SK-N-SH (cell line): ENCODE results near the gene RAB8A. TPM values are rescaled to one million over a fixed set of nuclear protein-coding genes. Genes with fewer than 3 reads are reported as not detected.

Experiments
- CTCF ChIA-PET: fragments of 300-600, 350-600 bp; formaldehyde crosslinking; extraction: SDS; loops from one replicate; lab custom pipeline; 2021; lab: Yijun Ruan, JAX
- POLR2A ChIA-PET: fragments of 350-600 bp; sonication (Branson Sonifier 250); formaldehyde crosslinking; extraction: SDS; loops from one replicate; lab custom pipeline; 2020; ENCODE audit warnings: antibody characterized with exemption, inconsistent platforms; lab: Yijun Ruan, JAX
- DNase-seq: peaks from one replicate; pipeline ENCODE4 v3.0.0; 2012
- H2AFZ ChIP-seq: fragments of 200-600 bp; sonication (generic); 2 replicates; pipeline ENCODE4 v1.8.1; 2016; ENCODE audit warnings: antibody characterized with exemption, mild to moderate bottlenecking, low read depth
- H3F3A ChIP-seq: fragments of 200-600 bp; sonication (generic); replicated peaks from 2 replicates; pipeline ENCODE3; 2016; ENCODE audit warnings: antibody characterized with exemption, mild to moderate bottlenecking; ENCODE audit not compliant: insufficient read depth
- H3K27ac ChIP-seq, 2 experiments: fragments of 200-500 bp in 1 of 2; fragments of 200-600 bp in 1 of 2; sonication (Bioruptor generic) in 1 of 2; sonication (generic), shearing (Covaris generic) in 1 of 2; 2 replicates each; pipeline versions ENCODE4 v1.5.1 to v1.6.1; 2014 to 2016; ENCODE audit warnings: low read depth in 2 of 2, inconsistent platforms in 1 of 2, low read length in 1 of 2, mild to moderate bottlenecking in 1 of 2, mixed read lengths in 1 of 2
- H3K27me3 ChIP-seq: fragments of 200-600 bp; sonication (generic), shearing (Covaris generic); 2 replicates; pipeline ENCODE4 v1.6.1; 2016; ENCODE audit warnings: mixed run types; ENCODE audit not compliant: insufficient read depth
- H3K36me3 ChIP-seq, 2 experiments: fragments of 200-500 bp in 1 of 2; fragments of 200-600 bp in 1 of 2; sonication (Bioruptor generic) in 1 of 2; sonication (generic) in 1 of 2; replicated peaks in 1 of 2; 2 replicates each; pipeline versions ENCODE3 to v1.5.1; 2014 to 2016; ENCODE audit warnings: low read length in 1 of 2, mild to moderate bottlenecking in 1 of 2; ENCODE audit not compliant: insufficient read depth in 2 of 2, control insufficient read depth in 1 of 2
- H3K4me1 ChIP-seq, 2 experiments: fragments of 200-500 bp in 1 of 2; fragments of 200-600 bp in 1 of 2; sonication (Bioruptor generic) in 1 of 2; sonication (generic), shearing (Covaris generic) in 1 of 2; 2 replicates each; pipeline versions ENCODE4 v1.5.1 to v1.6.1; 2014 to 2016; ENCODE audit warnings: low read depth in 1 of 2, low read length in 1 of 2, mixed run types in 1 of 2; ENCODE audit not compliant: insufficient read depth in 2 of 2, control insufficient read depth in 1 of 2
- H3K4me2 ChIP-seq: fragments of 200-600 bp; sonication (generic), shearing (Covaris generic); 2 replicates; pipeline ENCODE4 v1.6.1; 2017; ENCODE audit warnings: mixed run types
- H3K4me3 ChIP-seq, 2 experiments: fragments of 200-500 bp in 1 of 2; fragments of 200-600 bp in 1 of 2; sonication (Bioruptor generic) in 1 of 2; sonication (generic), shearing (Covaris generic) in 1 of 2; 2 replicates each; pipeline versions ENCODE4 v1.5.1 to v1.8.1; 2014 to 2016; ENCODE audit warnings: low read depth in 2 of 2, inconsistent platforms in 1 of 2, low read length in 1 of 2, mild to moderate bottlenecking in 1 of 2, mixed read lengths in 1 of 2, moderate library complexity in 1 of 2
- H3K79me2 ChIP-seq: fragments of 200-600 bp; sonication (generic); 2 replicates; pipeline ENCODE4 v1.8.1; 2017; ENCODE audit warnings: mild to moderate bottlenecking; ENCODE audit not compliant: insufficient read depth
- H3K9ac ChIP-seq: fragments of 200-600 bp; sonication (generic); 2 replicates; pipeline ENCODE4 v1.6.1; 2017; ENCODE audit warnings: mixed run types
- H3K9me2 ChIP-seq: fragments of 200-600 bp; sonication (generic); 2 replicates; pipeline ENCODE4 v1.6.1; 2017; ENCODE audit warnings: mixed run types
- H3K9me3 ChIP-seq: fragments of 200-600 bp; sonication (generic); 2 replicates; pipeline ENCODE4 v1.6.1; 2017; ENCODE audit warnings: mixed run types, mild to moderate bottlenecking, moderate library complexity
- H4K20me1 ChIP-seq: fragments of 200-600 bp; sonication (generic); 2 replicates; pipeline ENCODE4 v1.6.1; 2017; ENCODE audit warnings: mild to moderate bottlenecking, mixed run types; ENCODE audit not compliant: insufficient read depth
- CHD2 ChIP-seq: fragments of 150-350 bp; IDR thresholded peaks from 2 replicates; pipeline ENCODE4 v1.6.1; 2018; ENCODE audit warnings: low read length; ENCODE audit not compliant: partially characterized antibody
- EP300 ChIP-seq, 2 experiments: IDR thresholded peaks; 2 replicates each; pipeline versions ENCODE4 v1.4.0 to v1.6.1; 2012; ENCODE audit warnings: borderline replicate concordance in 1 of 2, low read depth in 1 of 2, low read length in 1 of 2
- EZH2phosphoT487 ChIP-seq: fragments of 200-600 bp; sonication (generic); IDR thresholded peaks from 2 replicates; pipeline ENCODE4 v1.6.1; 2017; ENCODE audit warnings: low read depth, mixed run types, mild to moderate bottlenecking, antibody characterized with exemption, moderate library complexity, borderline replicate concordance
- FOSL2 ChIP-seq: IDR thresholded peaks from 2 replicates; pipeline ENCODE4 v1.4.0; 2012; ENCODE audit warnings: low read depth, mild to moderate bottlenecking, moderate library complexity, borderline replicate concordance
- FOXJ3 ChIP-seq: sonication (generic); formaldehyde crosslinking; IDR thresholded peaks from 2 replicates; pipeline ENCODE4 v1.5.1; 2020; ENCODE audit warnings: mild to moderate bottlenecking, missing genetic modification reagents
- FOXM1 ChIP-seq: IDR thresholded peaks from 2 replicates; pipeline ENCODE4 v1.4.0; 2012; ENCODE audit warnings: low read depth, mild to moderate bottlenecking
- GATA2 ChIP-seq: sonication (generic); formaldehyde crosslinking; IDR thresholded peaks from 2 replicates; pipeline ENCODE4 v1.5.0; 2020; ENCODE audit warnings: mild to moderate bottlenecking, missing genetic modification reagents
- JUND ChIP-seq: IDR thresholded peaks from 2 replicates; pipeline ENCODE4 v1.4.0; 2012
- MXI1 ChIP-seq: IDR thresholded peaks from 2 replicates; pipeline ENCODE4 v1.6.1; 2012; ENCODE audit warnings: mild to moderate bottlenecking, low read depth, low read length, improper control_type of control experiment
- NFIC ChIP-seq: IDR thresholded peaks from 2 replicates; pipeline ENCODE4 v1.4.0; 2012; ENCODE audit warnings: borderline replicate concordance
- POLR2AphosphoS5 ChIP-seq: IDR thresholded peaks from 2 replicates; pipeline ENCODE4 v1.6.1; 2012; ENCODE audit warnings: low read depth, low read length
- RFX5 ChIP-seq: IDR thresholded peaks from 2 replicates; pipeline ENCODE4 v1.6.1; 2012; ENCODE audit warnings: mild to moderate bottlenecking, improper control_type of control experiment, low read length
- SIN3A ChIP-seq: IDR thresholded peaks from 2 replicates; pipeline ENCODE4 v1.6.1; 2012; ENCODE audit warnings: low read depth, mild to moderate bottlenecking, low read length, moderate library complexity, borderline replicate concordance
- TCF12 ChIP-seq: IDR thresholded peaks from 2 replicates; pipeline ENCODE4 v1.4.0; 2012
- YY1 ChIP-seq: IDR thresholded peaks from 2 replicates; pipeline ENCODE4 v1.4.0; 2012; ENCODE audit warnings: low read depth, mild to moderate bottlenecking
- WGBS: methylation state at CpG from one replicate; pipeline ENCODE4 v1.1.6; 2017; ENCODE audit warnings: low lambda C conversion rate; 5-methylcytosine and 5-hydroxymethylcytosine counted together
- polyA plus RNA-seq, 3 experiments: library from polyadenylated mRNA; depleted of rRNA; stranded (reverse); fragments of >200 nt; gene quantifications; 2 replicates each; pipeline ENCODE4 v1.2.3, GENCODE V29; 2012
- TF ChIP-seq, protein P1 (sequence below): IDR thresholded peaks from 2 replicates; pipeline ENCODE4 v1.4.0; 2012; ENCODE audit warnings: low read depth
- TF ChIP-seq, protein P2 (sequence below): IDR thresholded peaks from 2 replicates; pipeline ENCODE4; 2012
- TF ChIP-seq, protein P3 (sequence below): IDR thresholded peaks from 2 replicates; pipeline ENCODE4 v1.4.0; 2012; ENCODE audit warnings: low read depth, borderline replicate concordance

Gene RAB8A
- polyA plus RNA-seq, 1 of the 3 experiments (the other 2 are of a cell fraction): 55.2 TPM

DNA sequence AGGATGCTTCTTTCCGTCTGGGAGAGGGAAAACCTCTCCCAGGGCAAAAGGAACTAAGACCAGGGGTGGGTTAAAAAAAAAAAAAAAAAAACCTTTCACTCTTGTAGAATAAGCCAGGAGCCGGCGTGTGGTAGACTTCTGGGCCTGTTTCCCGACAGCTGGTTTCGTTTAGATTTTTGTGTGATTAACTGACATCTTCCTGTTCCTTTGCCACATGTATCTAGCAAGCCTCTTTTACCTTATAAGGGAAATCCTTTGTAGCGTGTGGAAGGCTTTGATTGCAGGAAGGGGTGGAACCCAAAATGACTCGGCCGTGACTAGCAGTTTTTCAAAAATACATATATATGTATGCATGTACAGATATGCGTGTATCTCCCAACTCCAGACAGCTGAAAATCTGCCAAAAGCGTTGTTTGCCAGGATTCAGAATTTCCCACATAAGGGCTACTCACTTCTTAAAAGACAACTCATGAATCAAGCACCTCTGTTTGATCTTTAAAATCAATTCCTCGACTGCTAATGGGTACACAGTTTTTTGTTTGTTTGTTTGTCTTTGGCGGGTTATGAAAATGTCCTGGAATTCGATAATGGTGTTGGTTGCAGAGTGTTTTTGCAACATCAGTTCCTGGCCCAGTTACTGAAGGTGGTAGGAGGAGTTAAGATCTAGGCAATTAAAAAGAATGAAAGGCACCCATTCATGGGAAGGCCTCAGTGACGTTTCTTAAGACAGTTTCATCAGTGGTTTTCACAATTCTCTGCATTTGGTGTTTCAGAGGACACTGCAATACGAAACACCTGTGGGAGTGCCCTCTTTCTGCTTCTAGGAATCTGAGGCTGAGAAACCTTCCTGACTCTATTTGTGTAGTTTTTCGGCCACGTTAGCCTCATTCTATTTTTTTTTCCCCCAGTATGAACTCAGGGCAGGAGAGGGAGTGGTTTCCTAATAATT, 32.7 kb upstream of the RAB8A start:
- H3K9me2 ChIP-seq: no peaks in the 10 kb centered on the region
- TF ChIP-seq POLR2AphosphoS5 (peak; percentile 85), JUND (peak; percentile 30), FOXJ3 (CRISPR knock-in tag) (no peak), GATA2 (peak; percentile 69), SIN3A (peak; percentile 74; the same call in 1 of the 2 replicates), EP300 (IDR thresholded peaks at IDR 0.05; ENCODE audit: borderline replicate concordance in 1 of 2, low read depth in 1 of 2, low read length in 1 of 2) (peak; percentile 65 to 79), TCF12 (peak; percentile 97), YY1 (0 out of 2 replicates have a peak, but pooled peaks have one; percentile 10), NFIC (peak; percentile 35; the same call in 1 of the 2 replicates), FOSL2 (no peak; the same call in 1 of the 2 replicates), FOXM1 (peak; percentile 66; the same call in 1 of the 2 replicates), RFX5 (no peak), EZH2phosphoT487 (no peak), CHD2 (peak; percentile 38), MXI1 (peak; percentile 93)
- TF ChIP-seq, protein P1, sequence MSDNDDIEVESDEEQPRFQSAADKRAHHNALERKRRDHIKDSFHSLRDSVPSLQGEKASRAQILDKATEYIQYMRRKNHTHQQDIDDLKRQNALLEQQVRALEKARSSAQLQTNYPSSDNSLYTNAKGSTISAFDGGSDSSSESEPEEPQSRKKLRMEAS: peak; percentile 85
- TF ChIP-seq, protein P2, sequence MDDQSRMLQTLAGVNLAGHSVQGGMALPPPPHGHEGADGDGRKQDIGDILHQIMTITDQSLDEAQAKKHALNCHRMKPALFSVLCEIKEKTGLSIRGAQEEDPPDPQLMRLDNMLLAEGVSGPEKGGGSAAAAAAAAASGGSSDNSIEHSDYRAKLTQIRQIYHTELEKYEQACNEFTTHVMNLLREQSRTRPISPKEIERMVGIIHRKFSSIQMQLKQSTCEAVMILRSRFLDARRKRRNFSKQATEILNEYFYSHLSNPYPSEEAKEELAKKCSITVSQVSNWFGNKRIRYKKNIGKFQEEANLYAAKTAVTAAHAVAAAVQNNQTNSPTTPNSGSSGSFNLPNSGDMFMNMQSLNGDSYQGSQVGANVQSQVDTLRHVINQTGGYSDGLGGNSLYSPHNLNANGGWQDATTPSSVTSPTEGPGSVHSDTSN: peak; percentile 83
- TF ChIP-seq, protein P3, sequence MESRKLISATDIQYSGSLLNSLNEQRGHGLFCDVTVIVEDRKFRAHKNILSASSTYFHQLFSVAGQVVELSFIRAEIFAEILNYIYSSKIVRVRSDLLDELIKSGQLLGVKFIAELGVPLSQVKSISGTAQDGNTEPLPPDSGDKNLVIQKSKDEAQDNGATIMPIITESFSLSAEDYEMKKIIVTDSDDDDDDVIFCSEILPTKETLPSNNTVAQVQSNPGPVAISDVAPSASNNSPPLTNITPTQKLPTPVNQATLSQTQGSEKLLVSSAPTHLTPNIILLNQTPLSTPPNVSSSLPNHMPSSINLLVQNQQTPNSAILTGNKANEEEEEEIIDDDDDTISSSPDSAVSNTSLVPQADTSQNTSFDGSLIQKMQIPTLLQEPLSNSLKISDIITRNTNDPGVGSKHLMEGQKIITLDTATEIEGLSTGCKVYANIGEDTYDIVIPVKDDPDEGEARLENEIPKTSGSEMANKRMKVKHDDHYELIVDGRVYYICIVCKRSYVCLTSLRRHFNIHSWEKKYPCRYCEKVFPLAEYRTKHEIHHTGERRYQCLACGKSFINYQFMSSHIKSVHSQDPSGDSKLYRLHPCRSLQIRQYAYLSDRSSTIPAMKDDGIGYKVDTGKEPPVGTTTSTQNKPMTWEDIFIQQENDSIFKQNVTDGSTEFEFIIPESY: 0 out of 2 replicates have a peak, but pooled peaks have one; percentile 46
- TF ChIP-seq, all 33 proteins: peak for 14
- Histone ChIP-seq H3K27ac (peak overlapping the region; percentile 99), H3F3A (peaks cover 51% of the 10 kb centered on the region), H3K4me3 (peak overlapping the region; percentile 74 to 78), H3K9me3 (no peaks in the 10 kb centered on the region), H3K36me3 (peaks cover 14 to 55% of the 10 kb centered on the region in 2 experiments), H2AFZ (no peak overlapping the region), H4K20me1 (peaks cover 42% of the 10 kb centered on the region), H3K27me3 (no peaks in the 10 kb centered on the region), H3K79me2 (peaks cover 67% of the 10 kb centered on the region), H3K4me2 (peak overlapping the region; percentile 99), H3K9ac (peak overlapping the region; percentile 98), H3K4me1 (peaks cover 12 to 14% of the 10 kb centered on the region in 2 experiments)
- WGBS: 6% methylated on average over 17 of the region's 17 CpGs
- ChIA-PET POLR2A (no interaction called here), CTCF (interaction anchor here (1.3 to 3.4 kb wide), 2 partner anchors 16 to 32 kb away, joined by 7 to 24 read pairs; partner anchors contain the start of gene RAB8A)
- peak; percentile 68 for DNase-seq
